OCI-LY3 (cell line): ENCODE results near the gene RERE.

Experiments
- CTCF ChIP-seq: fragments of 200-600, 300-600 bp; sonication (generic); IDR thresholded peaks from 2 replicates; pipeline ENCODE4 v1.5.1; 2014; ENCODE audit warnings: antibody characterized with exemption, low read length, low read depth
- EZH2phosphoT487 ChIP-seq: fragments of 200-600 bp; shearing (Covaris generic); IDR thresholded peaks from 2 replicates; pipeline ENCODE4 v1.6.1; 2018; ENCODE audit warnings: antibody characterized with exemption, mixed run types, low read depth

GRCh38 chr1:8625981-8626898 is 191.2 kb downstream of the RERE start:
- TF ChIP-seq CTCF (no peak), EZH2phosphoT487 (no peak)
